ENCODE measurements around the gene STRIP2. TPM values are rescaled to one million over a fixed set of nuclear protein-coding genes. Genes with fewer than 3 reads are reported as not detected.

The STRIP2 gene
- total and polyA plus RNA-seq, 9 of the 15 experiments (the other 6 are each of a cell fraction or from before 2014, with no cell fraction given): 10.1 to 81.8 (median 42.3) TPM

GRCh38 chr7:129438839-129439651 is 4.8 kb downstream of the STRIP2 start (continued):
- TF ChIP-seq, protein P1, sequence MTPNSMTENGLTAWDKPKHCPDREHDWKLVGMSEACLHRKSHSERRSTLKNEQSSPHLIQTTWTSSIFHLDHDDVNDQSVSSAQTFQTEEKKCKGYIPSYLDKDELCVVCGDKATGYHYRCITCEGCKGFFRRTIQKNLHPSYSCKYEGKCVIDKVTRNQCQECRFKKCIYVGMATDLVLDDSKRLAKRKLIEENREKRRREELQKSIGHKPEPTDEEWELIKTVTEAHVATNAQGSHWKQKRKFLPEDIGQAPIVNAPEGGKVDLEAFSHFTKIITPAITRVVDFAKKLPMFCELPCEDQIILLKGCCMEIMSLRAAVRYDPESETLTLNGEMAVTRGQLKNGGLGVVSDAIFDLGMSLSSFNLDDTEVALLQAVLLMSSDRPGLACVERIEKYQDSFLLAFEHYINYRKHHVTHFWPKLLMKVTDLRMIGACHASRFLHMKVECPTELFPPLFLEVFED (CRISPR knock-in tag; conservative IDR thresholded peaks at IDR 0.05): peak; percentile 67; the same call in 1 of the 2 replicates
- no peak for TF ChIP-seq CBX1 (IDR thresholded peaks at IDR 0.05; ENCODE audit: low read depth)
- TF ChIP-seq, protein P2, sequence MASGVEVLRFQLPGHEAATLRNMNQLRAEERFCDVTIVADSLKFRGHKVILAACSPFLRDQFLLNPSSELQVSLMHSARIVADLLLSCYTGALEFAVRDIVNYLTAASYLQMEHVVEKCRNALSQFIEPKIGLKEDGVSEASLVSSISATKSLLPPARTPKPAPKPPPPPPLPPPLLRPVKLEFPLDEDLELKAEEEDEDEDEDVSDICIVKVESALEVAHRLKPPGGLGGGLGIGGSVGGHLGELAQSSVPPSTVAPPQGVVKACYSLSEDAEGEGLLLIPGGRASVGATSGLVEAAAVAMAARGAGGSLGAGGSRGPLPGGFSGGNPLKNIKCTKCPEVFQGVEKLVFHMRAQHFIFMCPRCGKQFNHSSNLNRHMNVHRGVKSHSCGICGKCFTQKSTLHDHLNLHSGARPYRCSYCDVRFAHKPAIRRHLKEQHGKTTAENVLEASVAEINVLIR (CRISPR knock-in tag; IDR thresholded peaks at IDR 0.05): no peak
- TF ChIP-seq RBM22 (IDR thresholded peaks at IDR 0.05; ENCODE audit: low read depth, low read length, poor library complexity, severe bottlenecking): no peak
- TF ChIP-seq FOXJ2 (tag; IDR thresholded peaks at IDR 0.05): 0 out of 2 replicates have a peak, but pooled peaks have one; percentile 43
- TF ChIP-seq ZNF57 (CRISPR knock-in tag; IDR thresholded peaks at IDR 0.05): no peak
- TF ChIP-seq TCF15 (CRISPR knock-in tag; IDR thresholded peaks at IDR 0.05): no peak
- peak; percentile 83; the same call in 1 of the 2 replicates for TF ChIP-seq JUN (IDR thresholded peaks at IDR 0.05; ENCODE audit: borderline replicate concordance, low read depth, low read length)
- 0 out of 2 replicates have a peak, but pooled peaks have one; percentile 12 for TF ChIP-seq JUN (CRISPR knock-in tag; IDR thresholded peaks at IDR 0.05; ENCODE audit: borderline replicate concordance)
- peak; percentile 87; the same call in 1 of the 2 replicates for TF ChIP-seq CREB3L1 (IDR thresholded peaks at IDR 0.05; ENCODE audit: borderline replicate concordance, low read depth)

Data from K562 (cell line).